OCI-LY1 (cell line): Measurements from ENCODE around the gene IDUA.

ENCODE experiments used
- CTCF ChIP-seq: fragments of 200-600 bp; sonication (generic), shearing (Covaris generic); IDR thresholded peaks from 2 replicates; pipeline ENCODE4 v1.5.1; 2017; ENCODE audit warnings: mild to moderate bottlenecking, antibody characterized with exemption, low read length, moderate library complexity, mixed read lengths
- EZH2 ChIP-seq: fragments of 200-600 bp; sonication (generic), shearing (Covaris generic); IDR thresholded peaks from 2 replicates; pipeline ENCODE4 v1.8.0; 2017; ENCODE audit warnings: borderline replicate concordance, mixed run types, mild to moderate bottlenecking, antibody characterized with exemption, low read length, moderate library complexity, mixed read lengths

GRCh38 chr4:978957-979701, 7.7 kb upstream of the IDUA start:
- TF ChIP-seq CTCF (no peak), EZH2 (no peak)
